ENCODE results near the gene TMEM132D. TPM values are rescaled to one million over a fixed set of nuclear protein-coding genes. Genes with fewer than 3 reads are reported as not detected.

TMEM132D gene
- total and polyA plus RNA-seq, 2 donors (not counting 3 experiments of a cell fraction or from before 2014, with no cell fraction given) = not detected

- intact Hi-C loops (cut with micrococcal nuclease) = no loop called here
- H3K36me3 ChIP-seq (ENCODE audit: control insufficient read depth in 2 of 2, extremely low read depth in 1 of 2, insufficient read depth in 2 of 2, low read length in 2 of 2) = no peaks in the 10 kb centered on the region
- no peaks in the 10 kb centered on the region for H3K27me3 ChIP-seq (ENCODE audit: control insufficient read depth in 2 of 2, insufficient read depth in 2 of 2, low read length in 2 of 2)
- H2AFZ ChIP-seq (ENCODE audit: low read depth, low read length) = no peak overlapping the region
- no peaks in the 10 kb centered on the region for H3K79me2 ChIP-seq (ENCODE audit: control insufficient read depth, insufficient read depth, low read length)
- CTCF ChIA-PET = no interaction called here
- no peak overlapping the region for H3K4me3 ChIP-seq (replicated peaks in 1 of 3; ENCODE audit: insufficient read depth in 1 of 3, low read depth in 1 of 3, low read length in 3 of 3)
- no peak overlapping the region for H3K27ac ChIP-seq (ENCODE audit: insufficient read depth, low read depth, low read length)
- H3K9ac ChIP-seq (replicated peaks; ENCODE audit: extremely low read depth, insufficient read depth, low read length) = no peak overlapping the region
- H3K4me1 ChIP-seq (ENCODE audit: control insufficient read depth, extremely low read depth, insufficient read depth, low read length) = no peaks in the 10 kb centered on the region
- TF ChIP-seq MYC (IDR thresholded peaks at IDR 0.05; ENCODE audit: low read depth, low read length) = no peak
- no peak for TF ChIP-seq GATA2 (IDR thresholded peaks at IDR 0.05; ENCODE audit: insufficient read depth, insufficient read length, low read depth, low read length)
- TF ChIP-seq JUN (IDR thresholded peaks at IDR 0.05; ENCODE audit: borderline replicate concordance, insufficient read depth, insufficient read length, low read depth) = no peak
- no peak for TF ChIP-seq FOS (IDR thresholded peaks at IDR 0.05; ENCODE audit: borderline replicate concordance, insufficient read depth, low read length)
- TF ChIP-seq POLR2A (IDR thresholded peaks at IDR 0.05; ENCODE audit: low read depth, low read length) = no peak
- TF ChIP-seq CTCF (IDR thresholded peaks at IDR 0.05; ENCODE audit: extremely low read depth in 1 of 2, insufficient read depth in 1 of 2, low read depth in 1 of 2, low read length in 2 of 2) = no peak
- TF ChIP-seq, protein P1, sequence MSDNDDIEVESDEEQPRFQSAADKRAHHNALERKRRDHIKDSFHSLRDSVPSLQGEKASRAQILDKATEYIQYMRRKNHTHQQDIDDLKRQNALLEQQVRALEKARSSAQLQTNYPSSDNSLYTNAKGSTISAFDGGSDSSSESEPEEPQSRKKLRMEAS (IDR thresholded peaks at IDR 0.05; ENCODE audit: insufficient read depth, insufficient read length) = no peak
- no peak overlapping the region for H3K4me2 ChIP-seq (ENCODE audit: insufficient read depth, low read length)
- H4K20me1 ChIP-seq (replicated peaks; ENCODE audit: control insufficient read depth, extremely low read depth, insufficient read depth, low read length) = no peaks in the 10 kb centered on the region
- no peaks in the 10 kb centered on the region for H3K9me1 ChIP-seq (replicated peaks; ENCODE audit: control insufficient read depth, extremely low read depth, insufficient read depth, low read length)
- no TSS peak for BruUV-seq (replicated peaks)
- dilution Hi-C loops (cut with MboI; ENCODE audit: extremely low pct_ligation_motif_present, low sequenced_read_pairs) = no loop called here
- peaks cover 13% of the 10 kb centered on the region for H3K9me3 ChIP-seq (replicated peaks; ENCODE audit: control insufficient read depth, insufficient read depth, low read length)
- FAIRE-seq (no peak), DNase-seq (ENCODE audit: low read depth, low spot score) (no peak)
- POLR2A ChIA-PET = no interaction called here
Observed at GRCh38 chr12:129075460-129076208, 828.2 kb downstream of the TMEM132D start.
